HepG2 (cell line): ENCODE measurements around the gene IGSF8. TPM values are rescaled to one million over a fixed set of nuclear protein-coding genes. Genes with fewer than 3 reads are reported as not detected.

Experiments used
- CENPX ChIP-seq: sonication (generic); formaldehyde crosslinking; IDR thresholded peaks from 2 replicates; pipeline ENCODE4 v1.9.0; 2021; ENCODE audit warnings: mild to moderate bottlenecking, missing genetic modification reagents, moderate library complexity
- DNMT1 ChIP-seq: sonication (generic); formaldehyde crosslinking; IDR thresholded peaks from 2 replicates; pipeline ENCODE4 v1.5.1; 2020; ENCODE audit warnings: mild to moderate bottlenecking, missing genetic modification reagents
- FOXA3 ChIP-seq: IDR thresholded peaks from 2 replicates; pipeline ENCODE4 v1.6.1; 2016; ENCODE audit warnings: missing genetic modification reagents, missing compliant biosample characterization
- FOXO1 ChIP-seq: sonication (generic); formaldehyde crosslinking; IDR thresholded peaks from 2 replicates; pipeline ENCODE4 v1.4.0; 2020; ENCODE audit warnings: missing genetic modification reagents
- MBNL3 ChIP-seq: fragments of 250-450 bp; sonication (Bioruptor Pico); conservative IDR thresholded peaks from 2 replicates; pipeline ENCODE4 v1.8.0; 2022; ENCODE audit warnings: mild to moderate bottlenecking, inconsistent platforms
- NCOA1 ChIP-seq: sonication (generic); formaldehyde crosslinking; IDR thresholded peaks from 2 replicates; pipeline ENCODE4 v1.9.0; 2021; ENCODE audit warnings: missing genetic modification reagents
- NFKB2 ChIP-seq: sonication (generic); formaldehyde crosslinking; IDR thresholded peaks from 2 replicates; pipeline ENCODE4 v1.4.0; 2020; ENCODE audit warnings: missing genetic modification reagents, borderline replicate concordance
- PLSCR1 ChIP-seq: sonication (generic); formaldehyde crosslinking; IDR thresholded peaks from 2 replicates; pipeline ENCODE4 v1.5.0; 2020; ENCODE audit warnings: missing genetic modification reagents, mild to moderate bottlenecking, borderline replicate concordance
- RAD21 ChIP-seq: fragments of 450-650 bp; formaldehyde crosslinking; IDR thresholded peaks from 2 replicates; pipeline ENCODE4 v1.5.0; 2020; ENCODE audit warnings: mild to moderate bottlenecking
- SMYD3 ChIP-seq: sonication (generic); formaldehyde crosslinking; IDR thresholded peaks from 2 replicates; pipeline ENCODE4 v1.8.1; 2023; ENCODE audit warnings: mild to moderate bottlenecking, missing genetic modification reagents
- SNRNP70 ChIP-seq: fragments of 200-400 bp; formaldehyde crosslinking; IDR thresholded peaks from 2 replicates; pipeline ENCODE4 v1.6.1; 2017; ENCODE audit warnings: mild to moderate bottlenecking, low read depth, low read length, moderate library complexity
- TFAP4 ChIP-seq: sonication (generic); IDR thresholded peaks from 2 replicates; pipeline ENCODE4 v1.6.1; 2016; ENCODE audit warnings: low read depth, borderline replicate concordance
- ZEB1 ChIP-seq: IDR thresholded peaks from 2 replicates; pipeline ENCODE4 v1.6.1; 2012; ENCODE audit warnings: mild to moderate bottlenecking, low read depth, inconsistent platforms; ENCODE audit not compliant: insufficient replicate concordance
- ZNF207 ChIP-seq: fragments of 450-650 bp; IDR thresholded peaks from 2 replicates; pipeline ENCODE4 v1.6.1; 2016; ENCODE audit warnings: antibody characterized with exemption, borderline replicate concordance
- ZNF256 ChIP-seq: sonication (generic); formaldehyde crosslinking; conservative IDR thresholded peaks from 2 replicates; pipeline ENCODE4 v1.4.0; 2020; ENCODE audit warnings: missing genetic modification reagents
- ZNF350 ChIP-seq: sonication (generic); formaldehyde crosslinking; IDR thresholded peaks from 2 replicates; pipeline ENCODE4 v1.4.0; 2020; ENCODE audit warnings: mild to moderate bottlenecking, low read depth, missing genetic modification reagents, borderline replicate concordance
- ZNF367 ChIP-seq: sonication (generic); formaldehyde crosslinking; IDR thresholded peaks from 2 replicates; pipeline ENCODE4 v1.4.0; 2020; ENCODE audit warnings: missing genetic modification reagents, borderline replicate concordance
- ZNF546 ChIP-seq: sonication (generic); formaldehyde crosslinking; conservative IDR thresholded peaks from 2 replicates; pipeline ENCODE4 v1.8.1; 2023; ENCODE audit warnings: mild to moderate bottlenecking, missing genetic modification reagents
- ZNF687 ChIP-seq: sonication (generic); formaldehyde crosslinking; IDR thresholded peaks from 2 replicates; pipeline ENCODE4 v1.5.1; 2020; ENCODE audit warnings: mild to moderate bottlenecking, missing genetic modification reagents, moderate library complexity
- polyA plus RNA-seq, 8 experiments: library from polyadenylated mRNA; depleted of rRNA in 3 of 8; stranded (reverse) in 7 of 8; unstranded in 1 of 8; fragments of >200 nt; fragmentation: Illumina TruSeq in 4 of 8; extraction: Trizol in 4 of 8; gene quantifications; 2 replicates each; pipeline versions ENCODE4 v1.2.1 to v1.2.3, GENCODE V29; 2011 to 2016; ENCODE audit warnings: low read depth in 4 of 8, missing spikeins in 1 of 8, mixed read lengths in 1 of 8; ENCODE audit not compliant: insufficient read depth in 1 of 8
- total RNA-seq, 5 experiments: library from RNA; depleted of rRNA; stranded (reverse); fragments of >200 nt; fragmentation: Illumina TruSeq; extraction: Trizol; gene quantifications; 2 replicates each; pipeline ENCODE4 v1.2.3, GENCODE V29; 2016; ENCODE audit warnings: low read depth in 1 of 5
- TF ChIP-seq, protein P1 (sequence below): sonication (generic); formaldehyde crosslinking; IDR thresholded peaks from 2 replicates; pipeline ENCODE4 v1.4.0; 2020; ENCODE audit warnings: missing genetic modification reagents

The IGSF8 gene
- total and polyA plus RNA-seq, 2 of the 13 experiments (the other 11 are each of a cell fraction or from before 2014, with no cell fraction given) = 24.0 to 41.0 TPM

GRCh38 chr1:160045653-160046052 is 52.8 kb downstream of the IGSF8 start (continued):
- TF ChIP-seq ZNF687 (CRISPR knock-in tag) = no peak
- no peak for TF ChIP-seq NFKB2 (CRISPR knock-in tag)
- TF ChIP-seq ZNF207 = no peak
- TF ChIP-seq SNRNP70 = no peak
- no peak for TF ChIP-seq ZNF367 (CRISPR knock-in tag)
- TF ChIP-seq ZEB1 = no peak
- no peak for TF ChIP-seq NCOA1 (CRISPR knock-in tag)
- TF ChIP-seq TFAP4 = no peak
- TF ChIP-seq ZNF256 (CRISPR knock-in tag) = no peak
- TF ChIP-seq ZNF546 (CRISPR knock-in tag) = no peak
- no peak for TF ChIP-seq CENPX
- no peak; the same call in 1 of the 2 replicates for TF ChIP-seq FOXA3
- TF ChIP-seq ZNF350 (CRISPR knock-in tag) = no peak
- TF ChIP-seq RAD21 = no peak
- TF ChIP-seq FOXO1 (CRISPR knock-in tag) = no peak
- no peak for TF ChIP-seq PLSCR1 (CRISPR knock-in tag)
- no peak for TF ChIP-seq DNMT1
- no peak for TF ChIP-seq SMYD3 (CRISPR knock-in tag)
- TF ChIP-seq, protein P1, sequence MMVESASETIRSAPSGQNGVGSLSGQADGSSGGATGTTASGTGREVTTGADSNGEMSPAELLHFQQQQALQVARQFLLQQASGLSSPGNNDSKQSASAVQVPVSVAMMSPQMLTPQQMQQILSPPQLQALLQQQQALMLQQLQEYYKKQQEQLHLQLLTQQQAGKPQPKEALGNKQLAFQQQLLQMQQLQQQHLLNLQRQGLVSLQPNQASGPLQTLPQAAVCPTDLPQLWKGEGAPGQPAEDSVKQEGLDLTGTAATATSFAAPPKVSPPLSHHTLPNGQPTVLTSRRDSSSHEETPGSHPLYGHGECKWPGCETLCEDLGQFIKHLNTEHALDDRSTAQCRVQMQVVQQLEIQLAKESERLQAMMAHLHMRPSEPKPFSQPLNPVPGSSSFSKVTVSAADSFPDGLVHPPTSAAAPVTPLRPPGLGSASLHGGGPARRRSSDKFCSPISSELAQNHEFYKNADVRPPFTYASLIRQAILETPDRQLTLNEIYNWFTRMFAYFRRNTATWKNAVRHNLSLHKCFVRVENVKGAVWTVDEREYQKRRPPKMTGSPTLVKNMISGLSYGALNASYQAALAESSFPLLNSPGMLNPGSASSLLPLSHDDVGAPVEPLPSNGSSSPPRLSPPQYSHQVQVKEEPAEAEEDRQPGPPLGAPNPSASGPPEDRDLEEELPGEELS (CRISPR knock-in tag) = no peak
- TF ChIP-seq MBNL3 = no peak
